Caco-2 (cell line): ENCODE results near the gene SNX25. TPM values are rescaled to one million over a fixed set of nuclear protein-coding genes. Genes with fewer than 3 reads are reported as not detected.

Experiments used
- BruUV-seq: library from RNA; stranded (reverse); fragments of 400-500 nt; replicated peaks from 2 replicates; lab custom pipeline; 2021; lab: Mats Ljungman, UMichigan
- CTCF ChIA-PET: fragments of 300-600 bp; sonication (Branson Sonifier 250); formaldehyde crosslinking; loops from one replicate; lab custom pipeline; 2022; ENCODE audit warnings: antibody characterized with exemption; lab: Charles Lee
- POLR2A ChIA-PET: fragments of 300-600 bp; sonication (Branson Sonifier 250); formaldehyde crosslinking; loops from one replicate; lab custom pipeline; 2022; ENCODE audit warnings: antibody characterized with exemption; lab: Charles Lee
- DNase-seq, 2 experiments: peaks; one replicate each; pipeline versions ENCODE4 v3.0.0 to v3.0.0-alpha.2; 2020 to 2022
- H3K27me3 ChIP-seq: replicated peaks from 2 replicates; pipeline ENCODE4 v1.6.0; 2011; ENCODE audit warnings: low read length; ENCODE audit not compliant: control insufficient read depth, insufficient read depth
- H3K36me3 ChIP-seq: 2 replicates; pipeline ENCODE4 v1.5.1; 2011; ENCODE audit warnings: low read length; ENCODE audit not compliant: control insufficient read depth, insufficient read depth
- H3K4me1 ChIP-seq: fragments of 250-450 bp; sonication (Bioruptor Pico); 2 replicates; pipeline ENCODE4 v1.5.1; 2020; ENCODE audit warnings: mild to moderate bottlenecking
- H3K4me3 ChIP-seq: 2 replicates; pipeline ENCODE4 v1.5.1; 2011; ENCODE audit warnings: low read depth, mild to moderate bottlenecking, control low read depth, low read length
- H3K9me3 ChIP-seq: fragments of 250-450 bp; sonication (Bioruptor Pico); 2 replicates; pipeline ENCODE4 v1.5.1; 2020; ENCODE audit warnings: mild to moderate bottlenecking, moderate library complexity
- H3K27ac Mint-ChIP-seq: one replicate; pipeline ENCODE4 v1.8.0; 2022; ENCODE audit warnings: mixed read lengths; ENCODE audit not compliant: unreplicated experiment
- H3K27me3 Mint-ChIP-seq: one replicate; pipeline ENCODE4 v1.8.0; 2022; ENCODE audit warnings: mixed read lengths; ENCODE audit not compliant: insufficient read depth, unreplicated experiment
- H3K36me3 Mint-ChIP-seq: one replicate; pipeline ENCODE4 v1.8.0; 2022; ENCODE audit warnings: mild to moderate bottlenecking, mixed read lengths; ENCODE audit not compliant: insufficient read depth, unreplicated experiment
- H3K4me1 Mint-ChIP-seq: one replicate; pipeline ENCODE4 v1.8.0; 2022; ENCODE audit warnings: low read depth, mixed read lengths; ENCODE audit not compliant: unreplicated experiment
- H3K4me3 Mint-ChIP-seq: one replicate; pipeline ENCODE4 v1.8.0; 2022; ENCODE audit warnings: mild to moderate bottlenecking, moderate library complexity, mixed read lengths; ENCODE audit not compliant: unreplicated experiment
- H3K9me3 Mint-ChIP-seq: one replicate; pipeline ENCODE4 v1.8.0; 2022; ENCODE audit warnings: mixed read lengths; ENCODE audit not compliant: unreplicated experiment
- intact Hi-C: fragments of 100-400 bp; cut with micrococcal nuclease; formaldehyde crosslinking; loops from one replicate; pipeline ENCODE4 v1.10.0; 2022; ENCODE audit not compliant: unreplicated experiment
- total RNA-seq: library from RNA; stranded (reverse); gene quantifications from 2 replicates; pipeline ENCODE4 v1.2.3, GENCODE V29; 2022
- TF ChIP-seq, protein P1 (sequence below), 2 experiments: fragments of 200-600 bp in 1 of 2; IDR thresholded peaks; 1 replicate in 1 of 2; 2 replicates in 1 of 2; pipeline versions ENCODE4 v1.5.1 to v1.8.0; 2011 to 2022; ENCODE audit warnings: antibody characterized with exemption in 1 of 2, control low read depth in 1 of 2, inconsistent platforms in 1 of 2, low read depth in 1 of 2, low read length in 1 of 2, mild to moderate bottlenecking in 1 of 2, moderate library complexity in 1 of 2; ENCODE audit not compliant: insufficient read depth in 1 of 2, severe bottlenecking in 1 of 2, unreplicated experiment in 1 of 2

SNX25 gene
- total RNA-seq, 1 experiment from 2014 or later: 9.3 TPM

DNA sequence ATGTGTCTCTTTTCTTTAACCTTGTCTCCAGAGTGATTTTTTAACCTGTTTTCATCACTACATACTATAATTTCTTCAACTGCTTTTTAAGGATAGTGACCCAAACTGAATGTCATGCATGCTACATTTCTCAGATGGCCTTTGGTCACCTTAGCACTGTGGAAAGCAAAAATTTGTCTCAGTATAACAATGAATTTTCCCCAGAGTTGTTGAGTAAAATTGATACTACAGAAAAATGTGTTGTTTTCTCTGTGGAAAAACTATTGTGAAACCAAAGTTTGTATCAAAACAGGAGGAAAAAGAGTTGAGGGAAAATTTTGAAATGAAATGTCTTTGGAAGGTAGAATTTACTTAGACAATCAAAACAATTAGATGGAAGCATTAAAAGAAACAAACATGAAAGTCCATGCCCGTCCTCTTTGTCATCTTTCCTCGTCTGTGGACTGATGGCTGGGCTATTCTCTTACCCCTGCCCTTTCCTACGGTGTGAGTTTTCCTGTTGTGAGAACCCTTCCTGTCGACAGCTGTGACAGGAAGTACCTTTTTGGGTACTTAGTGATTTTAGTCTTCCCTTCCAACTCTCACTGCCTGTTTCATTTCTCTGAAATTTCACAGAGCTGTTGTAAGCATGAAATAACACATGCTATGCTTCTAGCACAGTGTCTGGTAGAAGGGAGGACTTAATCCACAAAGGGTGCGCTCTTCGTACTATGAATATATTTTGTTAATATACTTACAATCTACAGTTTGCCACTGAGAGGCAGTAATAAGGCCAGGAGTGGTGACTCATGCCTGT is 135.5 kb downstream of the SNX25 start:
- TF ChIP-seq, protein P1, sequence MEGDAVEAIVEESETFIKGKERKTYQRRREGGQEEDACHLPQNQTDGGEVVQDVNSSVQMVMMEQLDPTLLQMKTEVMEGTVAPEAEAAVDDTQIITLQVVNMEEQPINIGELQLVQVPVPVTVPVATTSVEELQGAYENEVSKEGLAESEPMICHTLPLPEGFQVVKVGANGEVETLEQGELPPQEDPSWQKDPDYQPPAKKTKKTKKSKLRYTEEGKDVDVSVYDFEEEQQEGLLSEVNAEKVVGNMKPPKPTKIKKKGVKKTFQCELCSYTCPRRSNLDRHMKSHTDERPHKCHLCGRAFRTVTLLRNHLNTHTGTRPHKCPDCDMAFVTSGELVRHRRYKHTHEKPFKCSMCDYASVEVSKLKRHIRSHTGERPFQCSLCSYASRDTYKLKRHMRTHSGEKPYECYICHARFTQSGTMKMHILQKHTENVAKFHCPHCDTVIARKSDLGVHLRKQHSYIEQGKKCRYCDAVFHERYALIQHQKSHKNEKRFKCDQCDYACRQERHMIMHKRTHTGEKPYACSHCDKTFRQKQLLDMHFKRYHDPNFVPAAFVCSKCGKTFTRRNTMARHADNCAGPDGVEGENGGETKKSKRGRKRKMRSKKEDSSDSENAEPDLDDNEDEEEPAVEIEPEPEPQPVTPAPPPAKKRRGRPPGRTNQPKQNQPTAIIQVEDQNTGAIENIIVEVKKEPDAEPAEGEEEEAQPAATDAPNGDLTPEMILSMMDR (IDR thresholded peaks at IDR 0.05; ENCODE audit: insufficient read depth in 1 of 2, low read depth in 1 of 2, low read length in 1 of 2, severe bottlenecking in 1 of 2, unreplicated experiment in 1 of 2): no peak
- no TSS peak for BruUV-seq
- ChIA-PET CTCF (no interaction called here), POLR2A (no interaction called here)
- H3K36me3 Mint-ChIP-seq: peaks cover 6% of the 10 kb centered on the region
- no peaks in the 10 kb centered on the region for H3K9me3 ChIP-seq
- intact Hi-C loops: no loop called here
- no peaks in the 10 kb centered on the region for H3K27me3 ChIP-seq
- H3K27ac Mint-ChIP-seq: no peak overlapping the region
- DNase-seq: no peak
- H3K36me3 ChIP-seq: no peaks in the 10 kb centered on the region
- H3K4me3 ChIP-seq: no peak overlapping the region
- H3K27me3 Mint-ChIP-seq: no peaks in the 10 kb centered on the region
- H3K4me1 ChIP-seq: no peaks in the 10 kb centered on the region
- no peak overlapping the region for H3K4me3 Mint-ChIP-seq
- H3K9me3 Mint-ChIP-seq: no peaks in the 10 kb centered on the region
- no peaks in the 10 kb centered on the region for H3K4me1 Mint-ChIP-seq

DNA sequence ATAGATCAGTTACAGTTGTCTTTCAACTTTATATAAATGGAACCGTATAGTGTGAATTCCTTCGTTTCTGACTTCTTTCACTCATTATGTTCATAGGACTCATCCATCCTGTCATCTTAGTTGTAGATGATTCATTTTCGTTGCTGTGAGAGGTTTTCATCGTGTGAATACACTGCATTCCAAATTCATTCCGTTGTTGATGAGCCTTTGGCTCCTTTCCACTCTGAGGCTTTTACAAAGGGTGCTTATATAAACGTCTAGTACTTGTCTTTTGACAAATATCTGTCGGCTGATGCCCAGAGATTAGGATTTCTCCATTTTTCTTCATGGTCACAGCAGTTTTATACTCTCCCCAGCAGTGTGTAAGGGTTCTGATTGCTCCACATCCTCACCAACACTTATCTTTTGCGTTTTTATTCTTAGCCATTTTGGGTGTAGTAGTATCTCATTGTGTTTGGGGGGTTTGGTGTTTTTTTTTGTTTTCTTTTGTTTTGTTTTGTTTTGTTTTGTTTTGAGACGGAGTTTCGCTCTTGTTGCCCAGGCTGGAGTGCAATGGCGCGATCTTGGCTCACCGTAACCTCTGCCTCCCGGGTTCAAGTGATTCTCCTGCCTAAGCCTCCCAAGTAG is 137.7 kb downstream of the SNX25 start:
- H3K9me3 ChIP-seq: no peaks in the 10 kb centered on the region
- Mint-ChIP-seq H3K4me1 (no peaks in the 10 kb centered on the region), H3K27me3 (no peaks in the 10 kb centered on the region), H3K4me3 (no peak overlapping the region), H3K36me3 (peaks cover 6% of the 10 kb centered on the region), H3K27ac (no peak overlapping the region), H3K9me3 (no peaks in the 10 kb centered on the region)
- H3K36me3 ChIP-seq: no peaks in the 10 kb centered on the region
- intact Hi-C loops: no loop called here
- H3K27me3 ChIP-seq: no peaks in the 10 kb centered on the region
- BruUV-seq: no TSS peak
- H3K4me1 ChIP-seq: no peaks in the 10 kb centered on the region
- TF ChIP-seq, protein P1 (IDR thresholded peaks at IDR 0.05; ENCODE audit: insufficient read depth in 1 of 2, low read depth in 1 of 2, low read length in 1 of 2, severe bottlenecking in 1 of 2, unreplicated experiment in 1 of 2): no peak
- DNase-seq: no peak
- ChIA-PET POLR2A (no interaction called here), CTCF (no interaction called here)
- no peak overlapping the region for H3K4me3 ChIP-seq

DNA sequence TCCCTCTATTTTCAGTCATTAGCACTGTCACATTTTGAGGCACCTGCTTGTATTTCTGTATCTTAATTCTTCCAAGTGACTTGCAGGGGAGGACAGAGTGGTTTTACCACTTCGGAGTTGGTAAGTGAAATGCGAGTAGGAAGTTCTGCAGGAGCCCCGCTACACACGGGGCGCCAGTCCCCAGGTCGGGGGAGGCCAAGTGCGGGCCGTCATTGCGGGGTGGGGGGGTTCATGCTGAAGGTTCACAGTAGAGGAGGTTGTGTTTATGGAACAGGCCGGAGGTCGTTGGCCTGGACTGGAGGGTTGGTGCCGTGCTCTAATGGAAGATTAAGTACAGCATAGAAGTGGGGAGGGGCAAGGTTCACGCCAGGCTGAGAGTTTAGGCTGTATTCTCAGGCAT is 142.3 kb downstream of the SNX25 start:
- Histone ChIP-seq H3K4me1 (no peaks in the 10 kb centered on the region), H3K27me3 (no peaks in the 10 kb centered on the region), H3K36me3 (no peaks in the 10 kb centered on the region), H3K9me3 (no peaks in the 10 kb centered on the region), H3K4me3 (no peak overlapping the region)
- H3K36me3 Mint-ChIP-seq: peaks cover 6% of the 10 kb centered on the region
- ChIA-PET POLR2A (no interaction called here), CTCF (no interaction called here)
- no peak overlapping the region for H3K27ac Mint-ChIP-seq
- no peaks in the 10 kb centered on the region for H3K9me3 Mint-ChIP-seq
- no TSS peak for BruUV-seq
- intact Hi-C loops: no loop called here
- TF ChIP-seq, protein P1 (IDR thresholded peaks at IDR 0.05; ENCODE audit: insufficient read depth in 1 of 2, low read depth in 1 of 2, low read length in 1 of 2, severe bottlenecking in 1 of 2, unreplicated experiment in 1 of 2): no peak
- DNase-seq: no peak
- H3K27me3 Mint-ChIP-seq: no peaks in the 10 kb centered on the region
- H3K4me1 Mint-ChIP-seq: no peaks in the 10 kb centered on the region
- H3K4me3 Mint-ChIP-seq: no peak overlapping the region
